HG02943 (cell line): ENCODE results near the gene CDC42EP1.
"Not testable (repeated sequence)": the region's sequence is repeated elsewhere in the genome, so short reads cannot be mapped to it uniquely, and the experiment has no call there.

ENCODE experiments used
- ATAC-seq: cut with Tn5 transposase; IDR thresholded peaks from one replicate; pipeline ENCODE4 v1.9.1; 2021; ENCODE audit warnings: mild to moderate bottlenecking, low read depth, moderate library complexity; ENCODE audit not compliant: unreplicated experiment

Gene CDC42EP1

GRCh38 chr22:37529652-37530345 is 30.5 kb upstream of the CDC42EP1 start:
- no peak for ATAC-seq

- ATAC-seq = no peak
These were observed 26.3 kb upstream of the CDC42EP1 start for GRCh38 chr22:37533995-37534394.

- no peak for ATAC-seq
These were observed 25.8 kb upstream of the CDC42EP1 start for GRCh38 chr22:37534445-37534844.

- ATAC-seq = no peak
These were observed 25.1 kb upstream of the CDC42EP1 start for GRCh38 chr22:37535159-37535558.

- ATAC-seq = peak; percentile 52
These were observed 21.5 kb upstream of the CDC42EP1 start for GRCh38 chr22:37538590-37539357.

- ATAC-seq = not testable (repeated sequence)
These were observed 20.5 kb upstream of the CDC42EP1 start for GRCh38 chr22:37539790-37540189.

GRCh38 chr22:37542416-37542815 is 17.9 kb upstream of the CDC42EP1 start:
- ATAC-seq = not testable (repeated sequence)

- ATAC-seq = no peak
These were observed 17.3 kb upstream of the CDC42EP1 start for GRCh38 chr22:37542959-37543358.

GRCh38 chr22:37544955-37545702 is 15.2 kb upstream of the CDC42EP1 start:
- ATAC-seq = no peak

GRCh38 chr22:37545703-37546436 is 14.4 kb upstream of the CDC42EP1 start:
- ATAC-seq = no peak

GRCh38 chr22:37546437-37547250 is 13.6 kb upstream of the CDC42EP1 start:
- no peak for ATAC-seq

GRCh38 chr22:37547251-37547741 is 13.0 kb upstream of the CDC42EP1 start:
- no peak for ATAC-seq

- ATAC-seq = no peak
These were observed 10.6 kb upstream of the CDC42EP1 start for GRCh38 chr22:37549704-37550059.

- ATAC-seq = not testable (repeated sequence)
These were observed 9.4 kb upstream of the CDC42EP1 start for GRCh38 chr22:37550921-37551320.

GRCh38 chr22:37551981-37552380 is 8.3 kb upstream of the CDC42EP1 start:
- no peak for ATAC-seq

GRCh38 chr22:37552524-37553163 is 7.6 kb upstream of the CDC42EP1 start:
- ATAC-seq = no peak

GRCh38 chr22:37553725-37554124 is 6.6 kb upstream of the CDC42EP1 start:
- no peak for ATAC-seq

- no peak for ATAC-seq
These were observed 5.3 kb upstream of the CDC42EP1 start for GRCh38 chr22:37555029-37555428.

- no peak for ATAC-seq
These were observed 3.6 kb upstream of the CDC42EP1 start for GRCh38 chr22:37556710-37557109.
